Measurements from ENCODE around the gene PRSS16.

GRCh38 chr6:27241443-27241842, 6.1 kb upstream of the PRSS16 start:
- TF ChIP-seq CTCF (IDR thresholded peaks at IDR 0.05; ENCODE audit: low read depth, low read length) (no peak), EZH2phosphoT487 (IDR thresholded peaks at IDR 0.05; ENCODE audit: low read depth) (no peak)
